Upper lobe of left lung (tissue), 6 donors: ENCODE data around the gene MYCT1. TPM values are rescaled to one million over a fixed set of nuclear protein-coding genes. Genes with fewer than 3 reads are reported as not detected.
"Not testable (repeated sequence)": the region's sequence is repeated elsewhere in the genome, so short reads cannot be mapped to it uniquely, and the experiment has no call there.

Source experiments
- ATAC-seq, 2 donors: fragments of 200-7000 bp; cut with Tn5 transposase; one replicate each; pipeline ENCODE4 v1.9.1; 2022; ENCODE audit warnings: mild to moderate bottlenecking in 2 of 2, moderate library complexity in 2 of 2; ENCODE audit not compliant: low FRiP score in 2 of 2
- DNase-seq, 2 donors: peaks; one replicate each; pipeline ENCODE4 v3.0.0-alpha.2; 2019 to 2020
- H3K27ac ChIP-seq, 4 donors: fragments of 200-600 bp; sonication (generic); one replicate each; pipeline ENCODE4 v1.5.1; 2016 to 2019
- H3K27me3 ChIP-seq, 4 donors: fragments of 200-600 bp; sonication (generic); one replicate each; pipeline ENCODE4 v1.5.1; 2017 to 2019
- H3K36me3 ChIP-seq, 4 donors: fragments of 200-600 bp; sonication (generic); one replicate each; pipeline ENCODE4 v1.5.1; 2016 to 2019
- H3K4me1 ChIP-seq, 4 donors: fragments of 200-600 bp; sonication (generic); one replicate each; pipeline ENCODE4 v1.5.1; 2018 to 2019
- H3K4me3 ChIP-seq, 4 donors: fragments of 200-600 bp; sonication (generic); one replicate each; pipeline ENCODE4 v1.5.1; 2017 to 2019; ENCODE audit warnings: mild to moderate bottlenecking in 2 of 4, moderate library complexity in 1 of 4
- H3K9me3 ChIP-seq, 4 donors: fragments of 200-600 bp; sonication (generic); one replicate each; pipeline ENCODE4 v1.5.1; 2018 to 2019
- EP300 ChIP-seq, 4 donors: sonication (generic); formaldehyde crosslinking; IDR thresholded peaks; one replicate each; pipeline ENCODE4 v1.5.1; 2017; ENCODE audit warnings: antibody characterized with exemption in 4 of 4, control low read depth in 2 of 4
- POLR2A ChIP-seq, 4 donors: fragments of 450-650 bp; IDR thresholded peaks; one replicate each; pipeline ENCODE4 v1.5.1; 2016 to 2017; ENCODE audit warnings: antibody characterized with exemption in 4 of 4, mild to moderate bottlenecking in 2 of 4
- POLR2AphosphoS5 ChIP-seq, 2 donors: sonication (generic); formaldehyde crosslinking; IDR thresholded peaks; one replicate each; pipeline ENCODE4 v1.5.1; 2017; ENCODE audit warnings: antibody characterized with exemption in 2 of 2
- WGBS, 2 donors: methylation state at CpG; one replicate each; pipeline ENCODE4 v1.1.5; 2017 to 2018; 5-methylcytosine and 5-hydroxymethylcytosine counted together
- total RNA-seq, 6 donors: library from RNA; depleted of rRNA in 4 of 6; stranded (reverse); fragments of >200 nt in 4 of 6; gene quantifications; one replicate each; pipeline versions ENCODE4 v1.1.0 to v1.2.1, GENCODE V29; 2016 to 2021
- TF ChIP-seq, protein P1 (sequence below), 6 experiments: fragments of 450-650 bp in 4 of 6; fragments of 200-600 bp in 2 of 6; sonication (generic) in 2 of 6; IDR thresholded peaks; one replicate each; pipeline ENCODE4 v1.5.1; 2016 to 2019; ENCODE audit warnings: antibody characterized with exemption in 6 of 6
- donor health status: DM: no; HTN: no; CAD: no; lungs with moderate emphysema.
- donor health status: DM: no; HTN: yes; CAD: no; lungs with severe emphysema.

Gene MYCT1
- total RNA-seq, 6 donors from 2014 or later: 6.2 to 22.0 (median 12.8) TPM

DNA sequence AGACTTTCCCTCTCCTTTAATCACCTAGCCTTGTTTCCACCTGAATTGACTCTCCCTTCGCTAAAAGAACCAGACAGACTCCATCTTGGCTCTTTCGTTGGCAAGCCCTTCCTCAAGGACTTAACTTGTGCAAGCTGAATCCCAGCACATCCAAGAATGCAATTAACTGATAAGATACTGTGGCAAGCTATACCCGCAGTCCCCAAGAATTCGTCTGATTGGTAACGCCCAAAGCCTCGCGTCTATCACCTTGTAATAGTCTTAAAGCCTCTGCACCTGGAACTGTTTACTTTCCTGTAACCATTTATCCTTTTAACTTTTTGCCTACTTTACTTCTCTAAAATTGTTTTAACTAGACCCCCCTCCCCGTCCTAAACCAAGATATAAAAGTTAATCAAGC, 15.6 kb upstream of the MYCT1 start:
- Histone ChIP-seq H3K9me3 (no peaks in the 10 kb centered on the region), H3K27ac (no peak overlapping the region), H3K4me1 (no peaks in the 10 kb centered on the region), H3K36me3 (no peaks in the 10 kb centered on the region), H3K27me3 (no peaks in the 10 kb centered on the region), H3K4me3 (no peak overlapping the region)
- ATAC-seq (no peak), DNase-seq (no peak)
- TF ChIP-seq POLR2A (IDR thresholded peaks at IDR 0.05) (no peak), POLR2AphosphoS5 (IDR thresholded peaks at IDR 0.05) (no peak), EP300 (IDR thresholded peaks at IDR 0.05) (no peak)
- TF ChIP-seq, protein P1, sequence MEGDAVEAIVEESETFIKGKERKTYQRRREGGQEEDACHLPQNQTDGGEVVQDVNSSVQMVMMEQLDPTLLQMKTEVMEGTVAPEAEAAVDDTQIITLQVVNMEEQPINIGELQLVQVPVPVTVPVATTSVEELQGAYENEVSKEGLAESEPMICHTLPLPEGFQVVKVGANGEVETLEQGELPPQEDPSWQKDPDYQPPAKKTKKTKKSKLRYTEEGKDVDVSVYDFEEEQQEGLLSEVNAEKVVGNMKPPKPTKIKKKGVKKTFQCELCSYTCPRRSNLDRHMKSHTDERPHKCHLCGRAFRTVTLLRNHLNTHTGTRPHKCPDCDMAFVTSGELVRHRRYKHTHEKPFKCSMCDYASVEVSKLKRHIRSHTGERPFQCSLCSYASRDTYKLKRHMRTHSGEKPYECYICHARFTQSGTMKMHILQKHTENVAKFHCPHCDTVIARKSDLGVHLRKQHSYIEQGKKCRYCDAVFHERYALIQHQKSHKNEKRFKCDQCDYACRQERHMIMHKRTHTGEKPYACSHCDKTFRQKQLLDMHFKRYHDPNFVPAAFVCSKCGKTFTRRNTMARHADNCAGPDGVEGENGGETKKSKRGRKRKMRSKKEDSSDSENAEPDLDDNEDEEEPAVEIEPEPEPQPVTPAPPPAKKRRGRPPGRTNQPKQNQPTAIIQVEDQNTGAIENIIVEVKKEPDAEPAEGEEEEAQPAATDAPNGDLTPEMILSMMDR (IDR thresholded peaks at IDR 0.05): no peak
- 71 to 72% methylated on average over 8 of the region's 8 CpGs for WGBS, 2 donors

DNA sequence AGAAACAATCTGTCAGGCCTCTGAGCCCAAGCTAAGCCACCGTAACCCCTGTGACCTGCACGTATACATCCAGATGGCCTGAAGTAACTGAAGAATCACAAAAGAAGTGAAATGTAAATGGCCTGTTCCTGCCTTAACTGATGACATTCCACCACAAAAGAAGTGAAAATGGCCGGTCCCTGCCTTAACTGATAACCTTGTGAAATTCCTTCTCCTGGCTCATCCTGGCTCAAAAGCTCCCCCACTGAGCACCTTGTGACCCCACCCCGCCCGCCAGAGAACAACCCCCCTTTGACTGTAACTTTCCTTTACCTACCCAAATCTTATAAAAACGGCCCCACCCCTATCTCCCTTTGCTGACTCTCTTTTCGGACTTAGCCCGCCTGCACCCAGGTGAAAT, 14.8 kb upstream of the MYCT1 start:
- H3K4me3 ChIP-seq, H3K4me1 ChIP-seq, H3K27ac ChIP-seq, DNase-seq, H3K36me3 ChIP-seq, ATAC-seq, H3K27me3 ChIP-seq, H3K9me3 ChIP-seq: not testable (repeated sequence)
- WGBS, 2 donors: 62 to 71% methylated on average over 8 of the region's 8 CpGs

DNA sequence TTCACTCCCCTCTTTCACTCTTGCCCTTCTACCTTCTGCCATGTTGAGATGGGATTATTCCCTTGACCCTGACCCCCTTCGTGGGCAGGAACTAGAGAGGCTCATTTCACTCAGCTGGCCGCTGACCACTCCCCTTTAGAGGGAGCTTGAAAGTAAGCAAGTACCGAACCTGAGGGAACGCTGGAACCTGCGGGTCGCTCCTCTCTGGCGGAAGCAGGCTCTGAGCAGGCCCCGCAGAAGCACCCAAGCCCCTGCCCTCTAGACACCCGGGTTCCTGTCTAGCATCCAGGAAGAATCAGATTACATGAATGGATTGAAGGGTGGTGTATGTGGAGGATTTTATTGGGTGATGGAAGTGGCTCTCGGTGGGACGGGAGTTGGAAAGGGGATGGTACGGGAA, 11.9 kb upstream of the MYCT1 start:
- ATAC-seq (no peak), DNase-seq (peak in 1 of 2 donors; percentile 5)
- Histone ChIP-seq H3K27me3 (no peaks in the 10 kb centered on the region), H3K27ac (no peak overlapping the region), H3K9me3 (no peaks in the 10 kb centered on the region), H3K4me3 (no peak overlapping the region), H3K4me1 (no peaks in the 10 kb centered on the region), H3K36me3 (no peaks in the 10 kb centered on the region)
- WGBS, 2 donors: 94 to 97% methylated on average over 12 of the region's 12 CpGs
- TF ChIP-seq POLR2AphosphoS5 (IDR thresholded peaks at IDR 0.05) (no peak), POLR2A (IDR thresholded peaks at IDR 0.05) (no peak)

DNA sequence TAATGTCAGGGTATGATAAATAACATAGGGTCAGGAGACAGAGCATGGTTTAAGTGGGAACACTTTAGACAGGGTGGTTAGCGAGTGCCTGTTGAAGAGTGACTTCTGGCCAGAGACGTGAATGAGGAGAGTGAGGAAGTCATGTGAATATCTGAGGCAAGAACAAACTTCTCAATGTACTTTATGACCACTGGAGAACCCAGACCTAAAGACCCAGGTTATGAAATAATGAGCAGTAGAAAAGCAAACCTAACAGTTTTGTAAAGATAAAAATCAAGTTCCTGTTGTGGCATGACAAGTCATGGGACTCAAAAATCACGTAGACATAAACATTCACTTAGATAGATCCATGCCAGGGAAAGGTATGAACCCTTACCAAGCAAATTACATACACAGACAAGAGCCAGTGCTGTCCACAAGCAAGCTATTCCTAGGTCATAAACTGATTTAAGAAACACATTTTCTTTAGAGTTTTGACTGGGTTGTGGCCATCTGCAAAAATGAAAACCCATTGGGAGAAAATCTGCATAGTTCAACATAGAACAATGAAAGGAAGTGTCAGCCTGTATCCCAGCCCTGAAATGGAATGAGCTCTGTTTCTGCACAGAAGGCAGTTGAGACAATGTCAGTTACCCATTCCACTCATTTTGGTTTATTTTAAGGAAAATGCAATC, 2.2 kb upstream of the MYCT1 start:
- 27 to 31% methylated on average over 3 of the region's 3 CpGs for WGBS, 2 donors
- peak overlapping the region in 2 of 4 donors; percentile 19 to 42 for H3K27ac ChIP-seq
- peaks cover 0 to 3% (median under 1%) of the 10 kb centered on the region in 4 donors for H3K4me1 ChIP-seq
- H3K27me3 ChIP-seq: no peaks in the 10 kb centered on the region
- H3K36me3 ChIP-seq: no peaks in the 10 kb centered on the region
- no peaks in the 10 kb centered on the region for H3K9me3 ChIP-seq
- no peak for ATAC-seq
- H3K4me3 ChIP-seq: no peak overlapping the region
- no peak for TF ChIP-seq POLR2AphosphoS5 (IDR thresholded peaks at IDR 0.05)
- TF ChIP-seq, protein P1 (IDR thresholded peaks at IDR 0.05): no peak
- no peak for TF ChIP-seq EP300 (IDR thresholded peaks at IDR 0.05)
- TF ChIP-seq POLR2A (IDR thresholded peaks at IDR 0.05): no peak
- DNase-seq: no peak

DNA sequence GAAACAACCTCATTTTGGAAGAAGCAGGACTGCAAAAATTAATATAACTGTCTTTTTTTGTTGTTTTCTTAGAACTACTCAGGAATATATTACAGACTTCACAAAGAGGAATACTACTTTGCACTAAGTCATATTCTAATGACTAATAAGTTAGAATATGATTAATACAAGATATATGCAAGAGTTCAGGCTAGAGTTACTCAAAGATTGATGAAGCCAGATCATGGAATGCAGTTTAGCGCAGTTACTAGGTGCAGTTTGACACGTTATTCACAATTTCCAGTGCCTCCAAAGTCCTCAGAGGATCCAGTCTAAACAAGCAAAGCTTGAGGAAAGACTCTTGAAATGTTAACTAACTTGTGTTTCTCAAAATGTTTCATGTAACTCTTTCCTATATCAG, 1.2 kb upstream of the MYCT1 start:
- ATAC-seq: no peak
- H3K36me3 ChIP-seq: no peaks in the 10 kb centered on the region
- H3K4me3 ChIP-seq: no peak overlapping the region
- TF ChIP-seq POLR2AphosphoS5 (IDR thresholded peaks at IDR 0.05) (no peak), EP300 (IDR thresholded peaks at IDR 0.05) (no peak), POLR2A (IDR thresholded peaks at IDR 0.05) (no peak)
- TF ChIP-seq, protein P1 (IDR thresholded peaks at IDR 0.05): no peak
- no peaks in the 10 kb centered on the region for H3K27me3 ChIP-seq
- H3K27ac ChIP-seq: peak overlapping the region in 1 of 4 donors; percentile 76
- WGBS, 2 donors: 35 to 56% methylated on average over 2 of the region's 2 CpGs
- DNase-seq: no peak
- peaks cover 0 to 6% (median 1%) of the 10 kb centered on the region in 4 donors for H3K4me1 ChIP-seq
- H3K9me3 ChIP-seq: no peaks in the 10 kb centered on the region

DNA sequence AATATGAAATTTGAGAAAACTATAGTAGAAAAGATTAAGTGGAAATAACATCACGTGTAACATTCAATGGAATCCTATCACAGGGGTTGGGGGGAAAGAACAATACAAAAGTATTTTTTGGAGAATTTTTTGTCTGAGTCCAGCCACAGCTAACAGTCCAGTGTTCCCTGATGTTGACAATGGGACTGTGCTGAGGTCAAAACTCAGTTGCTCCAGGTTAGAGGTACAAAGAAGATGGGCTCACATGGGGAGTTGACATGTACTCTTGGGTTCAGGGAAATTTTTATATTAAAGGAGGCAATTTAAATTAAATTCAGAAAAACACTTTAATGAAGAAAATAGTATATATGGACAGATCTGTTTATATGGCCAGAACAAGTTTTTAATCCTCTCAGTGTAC, 995 bp downstream of the MYCT1 start:
- no peak for TF ChIP-seq POLR2A (IDR thresholded peaks at IDR 0.05)
- no peak for TF ChIP-seq EP300 (IDR thresholded peaks at IDR 0.05)
- TF ChIP-seq POLR2AphosphoS5 (IDR thresholded peaks at IDR 0.05): no peak
- TF ChIP-seq, protein P1 (IDR thresholded peaks at IDR 0.05): no peak

More for the DNA sequence above, 995 bp downstream of the MYCT1 start:
- H3K27ac ChIP-seq: peak overlapping the region in 3 of 4 donors; percentile 22 to 76 (median 69)
- H3K4me1 ChIP-seq: peaks cover 0 to 6% (median 1%) of the 10 kb centered on the region in 4 donors
- no peaks in the 10 kb centered on the region for H3K9me3 ChIP-seq
- no peak for DNase-seq
- no peaks in the 10 kb centered on the region for H3K36me3 ChIP-seq
- 45 to 52% methylated on average over 1 of the region's 1 CpG for WGBS, 2 donors
- H3K27me3 ChIP-seq: no peaks in the 10 kb centered on the region
- no peak for ATAC-seq
- peak overlapping the region in 3 of 4 donors; percentile 19 to 39 (median 34) for H3K4me3 ChIP-seq
